ENCODE measurements around the gene PARN.
"Not testable (repeated sequence)": the region's sequence is repeated elsewhere in the genome, so short reads cannot be mapped to it uniquely, and the experiment has no call there.

Gene PARN

GRCh38 chr16:14585287-14585686 lies 44.8 kb downstream of the PARN start:
- no peak for DNase-seq
- intact Hi-C loops (cut with DNase I), result no loop called here

GRCh38 chr16:14580926-14581325 lies 49.1 kb downstream of the PARN start:
- intact Hi-C loops (cut with DNase I); DNase-seq: not testable (repeated sequence)

- no peak for DNase-seq
- intact Hi-C loops (cut with DNase I), result no loop called here
Measured at GRCh38 chr16:14579266-14579665, 50.8 kb downstream of the PARN start.

GRCh38 chr16:14576532-14576931 lies 53.5 kb downstream of the PARN start:
- DNase-seq, result no peak
- intact Hi-C loops (cut with DNase I), result no loop called here

- no peak for DNase-seq
- intact Hi-C loops (cut with DNase I), result no loop called here
Measured at GRCh38 chr16:14576069-14576468, 54.0 kb downstream of the PARN start.

- DNase-seq, result not testable (repeated sequence)
Measured at GRCh38 chr16:14574698-14575415, 55.2 kb downstream of the PARN start.

GRCh38 chr16:14572535-14572934 lies 57.5 kb downstream of the PARN start:
- no peak for DNase-seq
- intact Hi-C loops (cut with DNase I), result no loop called here

More at GRCh38 chr16:14574698-14575415, 55.2 kb downstream of the PARN start:
- intact Hi-C loops (cut with DNase I), result not testable (repeated sequence)

- intact Hi-C loops (cut with DNase I), result no loop called here
- no peak for DNase-seq
Measured at GRCh38 chr16:14569213-14569612, 60.8 kb downstream of the PARN start.

- intact Hi-C loops (cut with DNase I), result no loop called here
- DNase-seq, result peak in 29 of 42 donors; percentile 16 to 79 (median 42)
Measured at GRCh38 chr16:14566599-14566998, 63.5 kb downstream of the PARN start.

- DNase-seq, result no peak
- intact Hi-C loops (cut with DNase I), result no loop called here
Measured at GRCh38 chr16:14565688-14566025, 64.4 kb downstream of the PARN start.

GRCh38 chr16:14564861-14565687 lies 65.0 kb downstream of the PARN start:
- DNase-seq, result no peak
- intact Hi-C loops (cut with DNase I), result no loop called here

GRCh38 chr16:14564323-14564722 lies 65.7 kb downstream of the PARN start:
- intact Hi-C loops (cut with DNase I), result no loop called here
- peak in 13 of 42 donors; percentile 10 to 50 (median 29) for DNase-seq

- intact Hi-C loops (cut with DNase I), result no loop called here
- DNase-seq, result peak in 16 of 42 donors; percentile 13 to 61 (median 32)
Measured at GRCh38 chr16:14562691-14563491, 67.2 kb downstream of the PARN start.

GRCh38 chr16:14560523-14560922 lies 69.5 kb downstream of the PARN start:
- DNase-seq, result no peak
- intact Hi-C loops (cut with DNase I), result no loop called here

- intact Hi-C loops (cut with DNase I), result no loop called here
- peak in 12 of 42 donors; percentile 8 to 59 (median 31) for DNase-seq
Measured at GRCh38 chr16:14559809-14560241, 70.2 kb downstream of the PARN start.

- intact Hi-C loops (cut with DNase I), result no loop called here
- no peak for DNase-seq
Measured at GRCh38 chr16:14553447-14553846, 76.6 kb downstream of the PARN start.

- no peak for DNase-seq
- intact Hi-C loops (cut with DNase I), result no loop called here
Measured at GRCh38 chr16:14549789-14550153, 80.3 kb downstream of the PARN start.

GRCh38 chr16:14548933-14549788 lies 80.9 kb downstream of the PARN start:
- intact Hi-C loops (cut with DNase I), result no loop called here
- no peak for DNase-seq

GRCh38 chr16:14545346-14545884 lies 84.6 kb downstream of the PARN start:
- DNase-seq, result no peak

More at GRCh38 chr16:14545346-14545884, 84.6 kb downstream of the PARN start:
- intact Hi-C loops (cut with DNase I), result no loop called here

All from head of caudate nucleus (tissue), 42 donors.